ENCODE measurements around the gene SH3PXD2B.

Gene SH3PXD2B

DNA sequence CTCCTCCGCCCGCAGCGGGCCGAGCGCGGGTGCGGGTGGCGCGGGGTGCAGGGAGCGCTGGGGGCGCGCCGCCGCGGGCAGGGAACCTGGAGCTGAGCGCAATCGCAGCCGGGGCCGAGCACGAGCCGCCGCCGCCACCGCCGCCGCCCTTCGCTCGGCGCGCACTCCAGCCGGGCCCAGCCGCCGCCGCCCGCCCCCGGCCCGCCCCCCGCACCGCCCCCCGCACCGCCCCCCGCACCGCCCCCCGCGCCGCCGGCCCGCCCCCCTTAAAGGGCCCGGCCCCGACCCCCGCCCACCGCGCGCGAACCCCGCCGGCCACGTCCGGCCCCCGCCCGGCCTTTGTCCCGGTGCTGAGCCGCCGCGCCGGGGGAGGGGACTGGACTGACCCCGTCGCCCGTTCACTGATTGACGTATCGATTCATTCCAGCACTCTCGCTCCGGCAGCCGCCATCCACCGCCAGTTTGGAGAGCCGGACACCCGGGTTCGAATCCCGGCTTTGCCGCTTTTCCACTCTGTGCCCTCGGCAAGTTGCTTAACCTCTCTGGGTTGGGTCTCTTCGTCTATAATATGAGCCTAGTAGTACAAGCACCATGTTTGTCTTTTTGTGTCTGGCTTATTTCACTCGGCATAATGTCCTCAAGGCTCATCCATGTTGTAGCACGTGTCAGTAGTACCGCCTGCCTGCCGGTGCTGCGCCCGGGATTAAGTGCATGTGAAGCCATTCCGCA, at the start of gene SH3PXD2B:
Gene SH3PXD2B (minus strand): TSS at position 168 of the 729 bp plus-strand sequence. CDS start 173 bp downstream, outside the sequence.
- no peak for DNase-seq (ENCODE audit: low read depth)

DNA sequence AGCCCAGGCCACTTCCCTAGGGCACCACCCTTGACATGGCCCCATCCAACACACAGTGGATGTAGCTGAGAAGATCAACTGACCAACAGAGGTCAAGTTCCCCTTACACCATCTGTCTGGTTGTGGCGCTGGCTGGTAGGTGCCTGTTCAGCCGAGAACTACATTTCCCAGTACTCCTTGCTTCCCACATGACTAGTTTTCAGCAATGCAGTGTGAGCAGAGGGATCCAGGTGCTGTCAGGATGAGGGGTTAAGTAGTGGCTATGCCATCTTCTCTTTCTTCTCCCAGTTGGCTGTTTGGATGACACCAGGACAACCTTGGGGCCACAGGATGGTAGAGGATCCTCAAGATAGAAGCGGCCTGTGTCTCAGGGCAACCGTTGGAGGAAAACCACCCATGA, 48.6 kb upstream of the SH3PXD2B start:
- DNase-seq (ENCODE audit: low read depth), result no peak

DNA sequence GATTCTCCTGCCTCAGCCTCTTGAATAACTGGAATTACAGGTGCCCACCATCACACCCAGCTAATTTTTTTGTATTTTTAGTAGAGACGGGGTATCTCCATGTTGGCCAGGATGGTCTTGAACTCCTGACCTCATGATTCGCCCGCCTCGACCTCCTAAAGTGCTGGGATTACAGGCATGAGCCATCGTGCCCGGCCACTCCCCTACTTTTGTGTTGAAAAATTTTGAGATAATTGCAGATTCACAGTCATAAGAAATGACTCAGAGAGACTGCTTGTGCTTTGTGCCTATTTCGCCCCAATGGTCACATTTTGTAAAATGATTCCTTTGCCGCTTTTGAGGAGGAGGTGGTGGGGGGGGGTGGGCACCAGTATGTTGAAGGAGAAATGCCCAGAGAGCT, 48.1 kb upstream of the SH3PXD2B start:
- DNase-seq (ENCODE audit: low read depth), result no peak

DNA sequence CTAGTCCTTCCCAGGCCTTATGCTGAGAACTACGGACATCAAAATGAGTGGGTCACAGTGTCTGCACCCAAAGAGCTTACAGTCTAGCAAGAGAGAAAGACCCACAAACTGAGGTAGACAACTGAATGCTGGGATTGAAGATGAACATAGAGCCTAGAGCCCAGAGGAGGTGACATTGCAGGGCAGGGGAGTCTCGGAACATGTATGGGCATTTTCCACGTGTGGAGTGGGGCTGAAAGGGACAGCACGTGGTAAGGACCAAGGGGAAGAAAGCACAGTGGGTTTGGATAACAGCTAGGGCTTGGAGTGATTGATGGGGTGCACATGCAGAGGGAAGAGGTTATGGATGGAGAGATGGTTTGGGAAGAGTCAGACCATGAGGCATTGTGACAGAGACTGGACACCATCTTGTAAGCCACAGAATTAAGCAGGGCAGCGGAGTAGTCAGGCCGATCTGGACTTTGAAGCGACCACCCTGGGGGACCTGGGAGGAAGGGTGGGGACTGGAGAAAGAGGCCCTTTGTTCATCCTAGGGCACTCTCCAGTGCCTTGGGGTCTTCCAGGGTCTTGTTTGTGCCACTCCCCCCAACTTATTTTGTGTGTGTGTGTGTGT, 47.5 kb upstream of the SH3PXD2B start:
- no peak for DNase-seq (ENCODE audit: low read depth)

DNA sequence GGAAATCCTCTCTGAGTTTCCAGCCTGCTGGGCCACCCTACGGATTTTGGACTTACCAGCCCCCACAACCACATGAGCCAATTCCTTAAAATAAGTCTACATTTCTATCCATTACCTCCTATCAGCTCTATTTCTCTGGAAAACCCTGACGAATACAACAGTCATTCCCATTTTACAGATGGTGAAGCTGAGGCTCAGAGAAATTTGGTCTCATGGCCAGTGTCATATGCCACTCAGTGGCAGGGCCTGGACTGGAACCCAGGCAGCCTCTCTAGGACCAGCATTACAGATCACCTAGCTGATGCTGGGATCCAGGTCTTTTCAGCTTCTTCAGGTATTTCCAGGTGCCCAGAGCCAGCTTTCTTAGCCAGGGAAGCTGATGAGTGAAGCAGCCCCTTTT, 45.0 kb upstream of the SH3PXD2B start:
- DNase-seq (ENCODE audit: low read depth), result no peak

DNA sequence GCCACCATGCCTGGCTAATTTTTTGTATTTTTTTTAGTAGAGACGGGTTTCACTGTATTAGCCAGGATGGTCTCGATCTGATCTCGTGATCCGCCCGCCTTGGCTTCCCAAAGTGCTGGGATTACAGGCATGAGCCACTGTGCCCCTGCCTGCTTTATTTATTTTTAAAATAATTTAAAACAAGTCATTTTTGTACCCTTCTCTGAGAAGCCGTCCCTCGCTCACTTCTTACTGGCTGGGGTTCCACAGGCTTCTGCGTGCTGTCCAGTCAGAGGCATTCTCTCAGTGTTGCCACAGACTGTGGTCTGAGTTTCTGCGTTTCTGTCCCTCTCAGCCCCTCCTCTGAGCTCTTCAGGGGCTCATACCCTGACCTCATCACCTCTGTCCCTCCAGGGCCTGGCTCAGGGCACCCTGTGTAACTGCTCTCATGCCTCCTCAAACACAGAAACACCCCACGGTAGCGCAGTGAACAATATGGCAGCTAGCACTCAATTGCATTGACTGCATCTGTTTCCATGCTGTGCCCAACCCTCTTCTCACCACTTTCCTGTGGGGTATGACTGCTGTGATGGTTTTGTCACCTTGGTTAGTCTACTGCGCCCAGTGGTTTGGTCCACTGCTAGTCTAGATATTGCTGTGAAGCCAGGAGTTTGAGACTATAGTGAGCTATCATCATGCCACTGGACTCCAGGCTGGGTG, 44.3 kb upstream of the SH3PXD2B start:
- no peak for DNase-seq (ENCODE audit: low read depth)

DNA sequence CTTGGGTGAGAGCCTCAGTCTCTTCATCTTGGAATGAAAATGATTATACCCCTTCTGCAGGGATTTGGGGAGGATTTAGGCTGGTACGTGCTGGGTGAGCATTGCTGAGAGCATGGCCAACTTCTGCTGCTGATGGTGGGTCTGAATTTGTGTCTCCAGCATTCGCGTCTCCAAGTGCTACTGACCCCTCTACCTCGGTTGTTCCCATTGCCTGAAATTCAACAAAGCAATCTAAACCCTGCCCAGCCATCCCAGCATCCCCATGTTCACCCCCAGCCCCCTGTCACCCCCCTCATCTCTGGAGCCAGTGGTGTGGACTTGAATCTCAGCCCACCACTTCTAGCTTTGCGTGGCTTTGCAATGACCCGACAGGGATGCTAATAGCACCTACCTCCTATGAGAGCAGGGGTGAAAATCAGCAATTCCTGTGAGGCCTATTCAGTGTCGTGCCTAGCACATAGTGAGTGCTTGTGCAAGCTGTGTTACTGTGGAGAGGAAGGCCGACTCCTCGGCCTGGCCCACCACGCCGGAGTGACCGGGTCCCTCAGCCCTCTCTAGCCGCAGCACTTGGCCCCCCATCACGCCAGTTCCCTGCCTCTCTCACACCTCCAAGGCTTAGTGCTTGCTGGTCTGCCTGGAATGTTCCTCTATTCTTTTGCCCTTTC, 43.4 kb upstream of the SH3PXD2B start:
- DNase-seq (ENCODE audit: low read depth), result no peak

DNA sequence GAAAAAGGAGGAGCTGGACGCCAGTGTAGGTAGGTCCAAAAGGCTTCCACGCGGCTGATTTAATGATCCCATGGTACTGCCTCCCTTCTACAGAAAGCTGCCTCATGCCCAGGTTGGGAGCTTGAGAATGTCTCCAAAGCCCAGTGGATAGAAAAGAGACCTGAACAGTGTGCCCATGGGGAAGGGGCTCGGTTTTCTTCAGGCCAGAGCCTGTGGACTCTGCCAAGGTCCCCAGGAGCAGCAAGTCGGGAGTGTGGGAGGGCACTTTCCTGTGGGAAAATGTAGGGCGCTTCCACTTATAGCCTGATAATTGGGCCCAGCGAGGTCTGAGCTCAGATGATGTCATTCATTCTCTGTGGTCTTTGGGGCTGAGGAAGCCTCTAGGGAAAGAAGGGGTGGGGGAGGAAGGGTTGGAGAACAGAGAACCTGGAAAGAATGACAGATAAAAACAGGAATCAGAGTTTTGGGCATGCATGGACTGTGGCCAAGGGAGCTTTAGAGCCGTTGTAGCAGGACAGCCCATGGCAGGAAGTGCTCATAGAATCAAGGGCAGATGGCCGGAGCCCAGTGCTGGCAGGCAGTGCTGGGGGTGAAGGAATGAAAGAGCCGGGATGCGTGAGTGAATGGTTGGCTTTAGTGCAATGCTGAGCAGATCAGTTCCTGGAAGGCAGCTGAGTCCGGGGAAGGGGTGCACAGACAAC, 42.5 kb upstream of the SH3PXD2B start:
- no peak for DNase-seq (ENCODE audit: low read depth)

DNA sequence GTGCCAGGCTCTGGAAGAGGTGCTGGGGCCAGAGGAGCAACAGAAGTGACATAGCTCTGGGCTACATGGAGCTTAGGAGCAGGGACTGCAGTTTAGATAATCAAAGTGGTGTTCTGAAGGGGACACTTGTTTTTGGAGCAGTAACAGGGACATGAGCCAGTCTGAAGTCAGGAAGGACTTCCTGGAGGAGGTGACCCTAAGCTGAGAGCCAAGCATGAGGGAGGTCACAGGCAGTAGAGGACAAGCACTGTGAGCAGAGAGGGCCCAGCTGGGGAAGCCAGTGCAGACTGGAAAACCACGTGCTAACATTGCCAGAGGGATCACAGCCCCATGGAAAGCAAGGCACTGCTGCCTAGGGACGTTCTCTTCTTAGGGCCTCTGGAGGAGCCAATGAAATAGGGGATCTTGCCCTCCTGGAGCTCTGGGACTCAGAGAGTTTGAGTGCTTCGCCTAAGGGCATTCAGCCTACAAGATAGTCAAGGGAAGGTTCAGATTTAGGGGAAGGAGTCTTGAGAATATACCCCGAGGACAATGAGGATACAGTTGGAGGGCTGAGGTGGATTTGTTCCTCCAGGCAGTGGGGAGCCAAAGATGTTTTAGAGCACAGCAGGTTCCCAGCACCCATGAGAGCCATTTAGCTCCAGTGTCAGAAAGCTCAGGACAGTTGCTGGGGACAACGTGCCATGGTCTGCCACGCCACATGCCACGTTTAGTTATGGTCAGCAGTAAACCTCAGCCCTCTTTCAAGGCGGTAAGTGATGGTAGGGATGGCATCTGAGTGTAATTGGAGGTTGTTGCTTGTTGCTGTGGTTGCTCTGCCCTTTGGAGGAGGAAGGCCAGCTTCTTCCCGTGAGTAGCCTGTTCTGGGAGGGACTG, 40.5 kb upstream of the SH3PXD2B start:
- DNase-seq (ENCODE audit: low read depth), result no peak

DNA sequence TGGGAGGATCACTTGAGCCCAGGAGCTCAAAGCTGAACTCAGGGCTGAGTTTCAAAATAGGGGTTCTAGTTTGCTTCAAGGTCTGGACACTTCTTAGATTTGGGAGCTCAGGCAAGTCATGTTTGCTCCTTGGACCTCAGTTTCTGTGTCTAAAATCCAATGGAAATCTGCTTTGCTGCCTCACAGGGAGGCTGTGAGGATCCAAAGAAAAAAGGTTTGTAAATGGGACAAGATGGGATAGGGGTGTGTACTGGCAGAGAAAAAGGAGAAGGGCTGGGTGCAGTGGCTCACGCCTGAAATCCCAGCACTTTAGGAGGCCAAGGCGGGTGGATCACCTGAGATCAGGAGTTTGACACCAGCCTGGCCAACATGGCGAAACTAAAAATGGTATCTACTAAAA, 39.6 kb upstream of the SH3PXD2B start:
- DNase-seq (ENCODE audit: low read depth), result no peak

DNA sequence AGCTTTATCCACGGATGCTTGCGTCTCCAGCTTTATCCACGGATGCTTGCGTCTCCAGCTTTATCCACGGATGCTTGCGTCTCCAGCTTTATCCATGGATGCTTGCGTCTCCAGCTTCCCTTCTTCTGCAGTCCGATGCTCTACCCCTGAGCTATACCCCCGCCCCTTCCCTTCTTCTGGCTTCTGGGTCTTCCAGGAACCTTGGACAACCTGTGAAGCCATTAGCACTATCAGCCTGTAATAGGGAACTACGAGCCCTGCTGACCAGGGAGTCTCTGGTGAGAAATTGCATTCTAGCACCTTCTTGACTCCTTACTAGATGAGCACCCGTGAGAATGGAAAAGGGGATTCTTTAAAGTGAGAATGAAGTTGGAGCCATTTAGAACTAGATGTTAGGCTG, 39.1 kb upstream of the SH3PXD2B start:
- DNase-seq (ENCODE audit: low read depth), result no peak

DNA sequence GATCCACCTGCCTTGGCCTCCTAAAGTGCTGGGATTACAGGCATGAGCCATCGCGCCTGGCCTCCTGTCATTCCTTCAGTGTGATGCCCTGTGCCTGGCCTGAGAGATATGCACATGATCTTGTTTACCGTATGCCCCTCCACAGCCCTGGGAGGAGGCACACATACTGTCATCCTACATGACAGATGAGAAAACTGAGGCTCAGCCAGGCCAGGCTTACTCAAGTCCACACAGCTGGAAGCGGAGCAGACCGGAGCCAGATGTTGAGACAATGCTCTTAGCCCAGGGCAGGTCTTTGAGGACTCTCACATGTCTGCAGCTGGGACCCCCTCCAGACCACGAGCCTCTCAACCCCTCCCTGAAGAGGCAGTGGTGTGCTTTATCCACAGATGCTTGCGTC, 38.7 kb upstream of the SH3PXD2B start:
- DNase-seq (ENCODE audit: low read depth), result no peak

DNA sequence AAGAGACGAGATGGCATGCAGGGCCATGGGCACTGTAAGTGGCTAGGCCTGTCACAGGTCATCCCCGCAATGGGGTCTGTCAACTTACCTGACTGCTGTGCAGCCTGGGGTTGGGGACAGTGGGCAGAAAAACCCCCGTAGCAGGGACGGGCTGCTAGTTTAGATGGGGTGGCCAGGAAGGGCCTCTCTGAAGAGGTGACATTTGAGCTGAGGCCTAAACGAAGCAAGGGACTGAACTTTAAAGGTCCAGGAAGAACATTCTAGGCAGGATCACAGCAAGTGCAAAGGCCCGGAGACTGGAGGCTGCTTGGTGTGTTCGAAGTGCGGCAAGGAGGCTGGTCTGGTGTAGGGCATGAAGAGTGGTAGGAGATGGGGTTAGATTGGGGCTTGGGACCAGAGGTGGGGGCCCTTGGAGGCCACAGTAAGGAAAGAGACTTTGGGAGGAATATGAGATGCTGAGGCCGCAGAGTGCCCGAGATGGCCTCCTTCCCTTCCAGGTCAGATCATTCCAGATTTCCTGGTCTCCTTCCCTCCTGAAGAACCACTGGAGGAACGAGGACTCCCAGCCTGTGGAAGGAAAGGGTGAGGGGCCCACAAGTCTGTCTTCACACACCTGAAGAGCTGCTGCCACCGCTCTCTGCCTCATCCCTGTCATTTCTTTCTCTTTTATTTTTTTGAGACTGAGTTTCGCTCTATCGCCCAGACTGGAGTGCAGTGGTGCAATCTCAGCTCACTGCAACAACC, 37.9 kb upstream of the SH3PXD2B start:
- no peak for DNase-seq (ENCODE audit: low read depth)

DNA sequence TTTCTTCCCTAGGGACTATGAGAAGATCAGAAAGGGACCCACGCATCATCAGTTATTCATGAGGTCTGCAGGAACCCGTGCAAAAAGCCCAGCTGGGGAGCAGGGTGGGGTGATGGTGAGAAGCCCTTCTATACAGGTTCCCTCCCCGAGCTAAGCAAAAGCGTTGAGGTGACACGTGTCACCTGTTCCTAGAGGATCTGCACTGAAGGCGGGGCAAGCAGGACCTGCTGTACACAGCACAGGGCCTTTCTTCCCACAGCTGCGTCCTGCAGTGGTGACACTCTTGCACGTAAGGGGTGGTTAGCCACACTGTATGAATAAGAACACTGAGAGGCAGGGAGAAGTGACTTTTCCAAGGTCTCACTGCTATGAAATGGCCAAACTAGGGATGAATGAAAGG, 37.2 kb upstream of the SH3PXD2B start:
- DNase-seq (ENCODE audit: low read depth), result no peak

DNA sequence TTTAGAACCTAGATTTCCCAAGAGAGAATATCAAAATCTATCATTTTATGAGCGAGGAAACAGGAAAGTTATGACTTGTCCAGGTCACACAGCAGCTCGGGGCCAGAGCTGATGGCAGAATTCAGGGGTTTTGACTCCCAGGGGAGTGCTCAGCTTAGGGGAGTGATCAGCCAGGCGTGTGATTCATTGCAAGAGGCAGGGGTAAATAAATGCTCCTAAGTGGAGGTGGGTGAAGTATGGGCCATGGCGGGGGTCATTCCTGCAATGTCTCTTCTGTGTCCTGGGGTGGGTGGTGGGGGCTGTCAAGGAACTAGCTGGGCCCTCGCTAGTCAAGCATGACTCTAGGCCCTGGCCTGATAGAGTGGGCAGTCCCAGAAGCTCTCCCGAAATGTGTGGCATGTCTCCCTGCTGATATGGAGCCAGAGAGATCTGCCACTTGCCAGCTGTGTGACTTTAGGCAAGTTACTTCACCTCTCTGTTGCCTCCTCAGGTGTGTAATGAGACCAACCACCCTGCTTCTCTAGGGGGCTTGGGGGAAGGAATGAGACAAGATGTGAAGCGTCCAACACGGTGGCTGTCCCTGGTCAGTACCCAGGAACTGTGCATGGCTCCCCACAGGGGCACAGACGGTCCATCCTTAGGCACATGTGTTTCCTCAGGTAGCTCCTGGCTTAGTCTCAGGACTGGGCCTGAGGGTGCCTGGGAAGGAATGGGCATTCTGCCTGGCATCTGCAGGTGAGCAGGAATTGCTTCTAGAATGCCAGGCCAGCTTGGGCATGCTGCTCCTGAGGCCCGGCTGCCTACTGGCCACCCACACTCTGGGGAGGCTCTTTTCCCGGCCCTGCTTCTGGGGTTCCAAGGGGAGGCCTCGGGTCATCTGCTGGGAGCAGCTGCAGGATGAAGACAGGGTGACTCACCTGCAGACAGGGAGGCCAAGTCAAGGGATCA, 36.5 kb upstream of the SH3PXD2B start:
- DNase-seq (ENCODE audit: low read depth), result no peak

DNA sequence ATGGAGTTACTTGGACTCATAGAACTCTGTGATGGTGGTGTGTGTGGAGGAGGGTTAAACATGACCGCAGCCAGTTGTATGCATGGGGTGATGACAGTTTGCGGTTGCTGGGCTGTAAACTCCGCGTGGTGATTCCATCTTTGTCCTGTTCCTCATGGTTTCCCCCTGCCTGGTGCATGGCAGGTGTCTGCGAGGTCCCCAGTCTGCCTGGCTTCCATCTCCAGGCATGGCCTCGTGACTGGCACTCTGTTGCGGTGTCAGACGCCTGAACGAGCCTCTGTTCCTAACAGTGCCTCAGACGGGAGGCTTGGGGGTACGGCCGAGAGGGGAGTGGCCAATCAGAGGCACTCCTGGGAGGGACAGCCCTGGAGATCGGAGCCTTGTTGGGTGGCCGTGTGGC, 33.9 kb upstream of the SH3PXD2B start:
- no peak for DNase-seq (ENCODE audit: low read depth)

DNA sequence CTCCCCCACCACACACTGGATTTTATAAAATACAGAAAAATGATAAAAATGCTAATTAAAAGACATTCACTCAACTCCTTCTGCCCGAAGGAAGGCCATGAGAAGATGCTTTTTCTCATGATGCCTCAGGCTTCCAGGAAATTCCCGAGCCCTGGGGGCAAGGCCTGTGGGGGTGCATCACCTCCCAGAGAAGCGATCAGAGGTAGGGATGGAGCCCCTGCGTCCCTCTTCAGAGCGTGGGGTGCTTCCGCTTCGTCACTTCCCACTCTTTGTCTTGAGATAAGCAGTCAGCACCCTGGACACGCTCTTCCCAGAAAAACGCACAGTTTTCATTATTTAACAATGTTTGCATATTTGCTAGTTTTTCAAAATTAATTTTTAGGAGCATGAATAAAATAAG, 33.3 kb upstream of the SH3PXD2B start:
- DNase-seq (ENCODE audit: low read depth), result no peak

DNA sequence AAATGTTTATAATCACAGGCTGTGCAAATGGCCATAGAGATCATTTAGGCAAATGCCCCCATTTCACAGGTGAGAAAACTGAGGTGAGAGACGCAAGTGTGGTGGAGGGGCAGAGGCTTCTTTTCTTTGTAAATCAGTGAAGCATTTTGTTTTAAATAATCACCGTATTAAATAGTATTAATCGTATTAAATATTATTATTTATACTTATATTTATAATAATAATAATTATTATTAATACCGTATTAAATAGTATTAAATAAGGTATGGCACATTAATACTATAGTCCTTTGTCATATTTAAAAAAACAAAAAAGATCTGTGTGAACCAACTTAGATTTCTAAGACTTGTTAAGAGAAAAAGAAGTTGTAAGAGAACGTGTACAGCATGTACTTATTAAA, 32.6 kb upstream of the SH3PXD2B start:
- no peak for DNase-seq (ENCODE audit: low read depth)

DNA sequence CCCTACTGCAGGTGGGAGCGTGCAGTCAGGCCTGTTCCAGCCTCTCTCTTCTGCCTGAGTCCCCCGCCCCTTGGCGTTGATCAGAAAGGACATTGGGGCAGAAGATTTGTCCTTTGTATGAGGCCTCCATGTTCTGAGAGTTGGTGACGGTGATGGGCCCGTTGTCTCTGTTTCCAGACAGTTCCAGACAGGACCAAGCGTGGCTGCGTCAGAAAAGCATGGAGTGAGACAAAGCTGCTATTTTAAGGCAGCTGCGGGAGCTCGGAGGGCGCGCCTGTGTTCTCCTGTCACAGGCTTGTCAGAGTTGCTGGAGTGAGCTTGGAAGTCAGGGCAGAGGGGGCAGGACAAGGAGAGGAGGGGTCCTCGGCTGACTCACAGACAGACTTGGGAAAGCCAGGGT, 32.1 kb upstream of the SH3PXD2B start:
- DNase-seq (ENCODE audit: low read depth), result no peak
